ENCODE measurements around the gene SDHAF2.

- TF ChIP-seq, protein P1, sequence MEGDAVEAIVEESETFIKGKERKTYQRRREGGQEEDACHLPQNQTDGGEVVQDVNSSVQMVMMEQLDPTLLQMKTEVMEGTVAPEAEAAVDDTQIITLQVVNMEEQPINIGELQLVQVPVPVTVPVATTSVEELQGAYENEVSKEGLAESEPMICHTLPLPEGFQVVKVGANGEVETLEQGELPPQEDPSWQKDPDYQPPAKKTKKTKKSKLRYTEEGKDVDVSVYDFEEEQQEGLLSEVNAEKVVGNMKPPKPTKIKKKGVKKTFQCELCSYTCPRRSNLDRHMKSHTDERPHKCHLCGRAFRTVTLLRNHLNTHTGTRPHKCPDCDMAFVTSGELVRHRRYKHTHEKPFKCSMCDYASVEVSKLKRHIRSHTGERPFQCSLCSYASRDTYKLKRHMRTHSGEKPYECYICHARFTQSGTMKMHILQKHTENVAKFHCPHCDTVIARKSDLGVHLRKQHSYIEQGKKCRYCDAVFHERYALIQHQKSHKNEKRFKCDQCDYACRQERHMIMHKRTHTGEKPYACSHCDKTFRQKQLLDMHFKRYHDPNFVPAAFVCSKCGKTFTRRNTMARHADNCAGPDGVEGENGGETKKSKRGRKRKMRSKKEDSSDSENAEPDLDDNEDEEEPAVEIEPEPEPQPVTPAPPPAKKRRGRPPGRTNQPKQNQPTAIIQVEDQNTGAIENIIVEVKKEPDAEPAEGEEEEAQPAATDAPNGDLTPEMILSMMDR (IDR thresholded peaks at IDR 0.05; ENCODE audit: low read length): peak; percentile 26; the same call in 1 of the 2 replicates
- TF ChIP-seq EZH2phosphoT487 (IDR thresholded peaks at IDR 0.05; ENCODE audit: low read length) (no peak), EZH2 (optimal IDR thresholded peaks at IDR 0.05; ENCODE audit: low read depth, low read length) (no peak)
Observed at GRCh38 chr11:61429346-61429690, 606 bp upstream of the SDHAF2 start.
